HepG2 (cell line): ENCODE results near the gene TMEM80. TPM values are rescaled to one million over a fixed set of nuclear protein-coding genes. Genes with fewer than 3 reads are reported as not detected.
A peak's percentile ranks its signal among the peaks of the same experiment; 100 is the strongest.

Experiments used
- ATAC-seq: fragments of 200-7000 bp; cut with Tn5 transposase; 3 replicates; pipeline ENCODE4 v1.9.1; 2020; ENCODE audit warnings: mild to moderate bottlenecking, moderate library complexity
- BruUV-seq: library from RNA; stranded (reverse); fragments of 400-500 nt; replicated peaks from 2 replicates; lab custom pipeline; 2021; lab: Mats Ljungman, UMichigan
- CTCF ChIA-PET: fragments of 300-600 bp; formaldehyde crosslinking; extraction: SDS; loops from one replicate; lab custom pipeline; 2021; ENCODE audit warnings: low total read pairs, inconsistent platforms, low intra/inter-chr PET ratio; lab: Yijun Ruan, JAX
- POLR2A ChIA-PET: fragments of 350-600 bp; sonication (Branson Sonifier 250); formaldehyde crosslinking; loops from one replicate; lab custom pipeline; 2020; ENCODE audit warnings: antibody characterized with exemption, inconsistent platforms; lab: Yijun Ruan, JAX
- DNase-seq: peaks from one replicate; pipeline ENCODE4 v3.0.0-alpha.2; 2015; ENCODE audit warnings: low spot score
- FAIRE-seq: peaks from 3 replicates; lab custom pipeline; 2011; peaks lifted over from hg19 to GRCh38; lab: Jason Lieb, UNC
- H2AFZ ChIP-seq: one replicate; pipeline ENCODE4 v1.6.1; 2011; ENCODE audit warnings: low read length, inconsistent platforms
- H3K27ac ChIP-seq: fragments of 300-600 bp; 3 replicates; pipeline ENCODE4 v1.8.0; 2011; ENCODE audit warnings: mixed run types, mild to moderate bottlenecking, mixed read lengths, low read length, inconsistent platforms; ENCODE audit not compliant: insufficient read depth; ENCODE audit errors: extremely low read length
- H3K27me3 ChIP-seq, 2 experiments: fragments of 200-600 bp in 1 of 2; 2 replicates in 1 of 2; 3 replicates in 1 of 2; pipeline versions ENCODE4 v1.6.0 to v1.8.0; 2011; ENCODE audit warnings: low read length in 2 of 2, mild to moderate bottlenecking in 2 of 2, moderate library complexity in 2 of 2, inconsistent platforms in 1 of 2; ENCODE audit not compliant: insufficient read depth in 2 of 2, control insufficient read depth in 1 of 2
- H3K36me3 ChIP-seq, 2 experiments: fragments of 200-600 bp in 1 of 2; replicated peaks in 1 of 2; 2 replicates in 1 of 2; 3 replicates in 1 of 2; pipeline versions ENCODE4 v1.5.1 to v1.8.0; 2011; ENCODE audit warnings: low read length in 2 of 2, inconsistent platforms in 1 of 2; ENCODE audit not compliant: insufficient read depth in 2 of 2, control insufficient read depth in 1 of 2
- H3K4me1 ChIP-seq: 2 replicates; pipeline ENCODE4 v1.5.1; 2012; ENCODE audit warnings: low read length, inconsistent platforms; ENCODE audit not compliant: insufficient read depth
- H3K4me2 ChIP-seq: 2 replicates; pipeline ENCODE4 v1.6.0; 2011; ENCODE audit warnings: low read depth, low read length, inconsistent platforms
- H3K4me3 ChIP-seq, 3 experiments: fragments of 200-600 bp in 1 of 3; sonication (generic), shearing (Covaris generic) in 1 of 3; replicated peaks in 1 of 3; 2 replicates each; pipeline ENCODE4 v1.5.1; 2011 to 2016; ENCODE audit warnings: low read length in 3 of 3, inconsistent platforms in 2 of 3, low read depth in 2 of 3, mild to moderate bottlenecking in 2 of 3, control low read depth in 1 of 3, mixed read lengths in 1 of 3; ENCODE audit not compliant: insufficient read depth in 1 of 3
- H3K79me2 ChIP-seq: one replicate; pipeline ENCODE4 v1.6.1; 2011; ENCODE audit warnings: low read length, inconsistent platforms; ENCODE audit not compliant: insufficient read depth
- H3K9ac ChIP-seq: 2 replicates; pipeline ENCODE4 v1.6.0; 2011; ENCODE audit warnings: mild to moderate bottlenecking, low read depth, low read length, inconsistent platforms; ENCODE audit not compliant: insufficient read depth
- H3K9me3 ChIP-seq: 2 replicates; pipeline ENCODE4 v1.5.1; 2012; ENCODE audit warnings: mild to moderate bottlenecking, low read length
- H4K20me1 ChIP-seq: 2 replicates; pipeline ENCODE4 v1.6.0; 2011; ENCODE audit warnings: inconsistent platforms, mild to moderate bottlenecking, low read length, moderate library complexity; ENCODE audit not compliant: insufficient read depth
- AGO1 ChIP-seq: fragments of 200-400 bp; formaldehyde crosslinking; IDR thresholded peaks from 2 replicates; pipeline ENCODE4 v1.6.1; 2017; ENCODE audit warnings: mild to moderate bottlenecking, low read depth, low read length, moderate library complexity; ENCODE audit not compliant: poor library complexity, severe bottlenecking
- ARNTL ChIP-seq: sonication (generic); formaldehyde crosslinking; IDR thresholded peaks from 2 replicates; pipeline ENCODE4 v1.4.0; 2020; ENCODE audit warnings: mild to moderate bottlenecking, missing genetic modification reagents
- BHLHE40 ChIP-seq: IDR thresholded peaks from 2 replicates; pipeline ENCODE4 v1.6.1; 2011; ENCODE audit warnings: low read length, improper control_type of control experiment
- CCDC6 ChIP-seq: sonication (generic); formaldehyde crosslinking; IDR thresholded peaks from 2 replicates; pipeline ENCODE4 v1.8.1; 2022; ENCODE audit warnings: mild to moderate bottlenecking, missing genetic modification reagents, moderate library complexity
- HOXA3 ChIP-seq: sonication (generic); formaldehyde crosslinking; IDR thresholded peaks from 2 replicates; pipeline ENCODE4 v1.5.0; 2020; ENCODE audit warnings: missing genetic modification reagents
- SMAD3 ChIP-seq: sonication (generic); formaldehyde crosslinking; IDR thresholded peaks from 2 replicates; pipeline ENCODE4 v1.4.0; 2020; ENCODE audit warnings: missing genetic modification reagents
- TAF1 ChIP-seq: sonication (generic); formaldehyde crosslinking; IDR thresholded peaks from 2 replicates; pipeline ENCODE4 v1.4.0; 2020; ENCODE audit warnings: missing genetic modification reagents
- TBX2 ChIP-seq: sonication (generic); formaldehyde crosslinking; IDR thresholded peaks from 2 replicates; pipeline ENCODE4 v1.5.0; 2020; ENCODE audit warnings: missing genetic modification reagents, mild to moderate bottlenecking, borderline replicate concordance
- TERF1 ChIP-seq: sonication (generic); formaldehyde crosslinking; IDR thresholded peaks from 2 replicates; pipeline ENCODE4 v1.8.0; 2022; ENCODE audit warnings: mild to moderate bottlenecking, missing genetic modification reagents, moderate library complexity
- TFAP4 ChIP-seq: sonication (generic); IDR thresholded peaks from 2 replicates; pipeline ENCODE4 v1.6.1; 2016; ENCODE audit warnings: low read depth, borderline replicate concordance
- ZBTB39 ChIP-seq: sonication (generic); formaldehyde crosslinking; IDR thresholded peaks from 2 replicates; pipeline ENCODE4 v1.5.0; 2020; ENCODE audit warnings: missing genetic modification reagents
- ZNF205 ChIP-seq: IDR thresholded peaks from 2 replicates; pipeline ENCODE4 v1.6.1; 2018; ENCODE audit warnings: missing biosample characterization, missing genetic modification reagents
- ZNF354B ChIP-seq: sonication (generic); formaldehyde crosslinking; IDR thresholded peaks from 2 replicates; pipeline ENCODE4 v1.8.0; 2022; ENCODE audit warnings: mild to moderate bottlenecking, missing genetic modification reagents
- WGBS: methylation state at CpG from one replicate; pipeline ENCODE4 v1.1.6; 2017; ENCODE audit warnings: low lambda C conversion rate; 5-methylcytosine and 5-hydroxymethylcytosine counted together
- in situ Hi-C: cut with HindIII; loops from 2 replicates; pipeline ENCODE4 v1.10.0; 2017; ENCODE audit warnings: low pct_unique_long_range_greater_than_20kb; ENCODE audit not compliant: extremely low pct_ligation_motif_present
- intact Hi-C: fragments of 100-400 bp; cut with micrococcal nuclease; formaldehyde crosslinking; loops from one replicate; pipeline ENCODE4 v1.10.0; 2022; ENCODE audit not compliant: unreplicated experiment
- polyA plus RNA-seq, 8 experiments: library from polyadenylated mRNA; depleted of rRNA in 3 of 8; stranded (reverse) in 7 of 8; unstranded in 1 of 8; fragments of >200 nt; fragmentation: Illumina TruSeq in 4 of 8; extraction: Trizol in 4 of 8; gene quantifications; 2 replicates each; pipeline versions ENCODE4 v1.2.1 to v1.2.3, GENCODE V29; 2011 to 2016; ENCODE audit warnings: low read depth in 4 of 8, missing spikeins in 1 of 8, mixed read lengths in 1 of 8; ENCODE audit not compliant: insufficient read depth in 1 of 8
- total RNA-seq, 5 experiments: library from RNA; depleted of rRNA; stranded (reverse); fragments of >200 nt; fragmentation: Illumina TruSeq; extraction: Trizol; gene quantifications; 2 replicates each; pipeline ENCODE4 v1.2.3, GENCODE V29; 2016; ENCODE audit warnings: low read depth in 1 of 5
- TF ChIP-seq, protein P1 (sequence below): sonication (generic); formaldehyde crosslinking; IDR thresholded peaks from 2 replicates; pipeline ENCODE4 v1.4.0; 2020; ENCODE audit warnings: mild to moderate bottlenecking, missing genetic modification reagents, borderline replicate concordance

The TMEM80 gene
- total and polyA plus RNA-seq, 2 of the 13 experiments (the other 11 are each of a cell fraction or from before 2014, with no cell fraction given): 5.6 to 17.1 TPM

DNA sequence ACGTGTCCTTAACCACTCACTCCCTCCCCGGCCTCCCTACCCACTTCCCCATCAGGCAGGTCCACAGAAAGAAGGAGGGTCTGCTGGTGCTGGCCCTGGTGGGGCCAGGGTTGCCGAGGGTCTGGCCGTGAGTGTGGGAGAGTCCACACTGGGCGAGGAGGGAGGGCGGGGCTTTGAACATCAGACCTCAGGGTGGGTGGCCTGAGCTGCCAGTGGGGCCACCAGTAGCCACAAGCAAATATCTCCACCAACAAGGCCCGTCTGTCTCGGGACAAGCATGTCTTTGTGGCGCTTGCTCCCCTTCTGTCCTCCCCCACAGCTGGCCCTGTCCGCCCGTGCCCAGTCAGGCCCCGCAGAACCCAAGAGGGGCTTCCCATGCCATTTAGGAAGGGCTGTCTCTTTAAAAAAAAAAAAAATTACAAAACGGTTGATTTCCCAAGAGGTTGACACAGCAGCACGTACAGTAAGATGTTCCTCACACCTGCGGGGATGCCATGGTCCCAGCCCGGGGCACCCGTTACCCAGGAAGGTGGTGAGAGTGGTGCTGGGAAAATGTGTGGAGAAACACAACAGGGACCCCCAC is 34.0 kb downstream of the TMEM80 start:
- Histone ChIP-seq H3K9me3 (no peaks in the 10 kb centered on the region), H2AFZ (no peak overlapping the region), H3K27ac (peak overlapping the region; percentile 62), H3K36me3 (peaks cover 6 to 13% of the 10 kb centered on the region in 2 experiments; a peak in 3 of 5 replicates), H3K4me1 (peaks cover 45% of the 10 kb centered on the region), H4K20me1 (no peaks in the 10 kb centered on the region; the same call in 1 of the 2 replicates), H3K79me2 (no peaks in the 10 kb centered on the region), H3K9ac (peak overlapping the region; percentile 68), H3K4me3 (peak overlapping the region; percentile 37 to 70 (median 43); a peak in 5 of 6 replicates), H3K27me3 (peaks cover 3 to 7% of the 10 kb centered on the region in 2 experiments; a peak in 2 of 5 replicates), H3K4me2 (peak overlapping the region; percentile 81)
- WGBS: under 1% methylated on average over 16 of the region's 17 CpGs
- BruUV-seq: no TSS peak
- POLR2A ChIA-PET: interaction anchor here (0.9 to 12.6 kb wide), 5 partner anchors 15 to 32 kb away, joined by 3 to 203 read pairs (median 6); partner anchors contain the start of genes DEAF1, EPS8L2, TALDO1 and TMEM80
- CTCF ChIA-PET: interaction anchor here (2.3 kb wide), 1 partner anchor 36 kb away, joined by 11 read pairs; no protein-coding TSS in a partner anchor
- DNase-seq (peak; percentile 82), ATAC-seq (peak; percentile 45), FAIRE-seq (no peak)
- intact Hi-C loops: loop anchor here (2.0 kb wide), 2 partner anchors 23 to 33 kb away; partner anchors contain the start of gene EPS8L2
- in situ Hi-C loops: loop anchor here (5.0 kb wide), 1 partner anchor 72 kb away; no protein-coding TSS in a partner anchor
- no peak for TF ChIP-seq ZNF354B (CRISPR knock-in tag)
- no peak for TF ChIP-seq ZBTB39 (CRISPR knock-in tag)
- peak; percentile 95 for TF ChIP-seq AGO1
- 0 out of 2 replicates have a peak, but pooled peaks have one; percentile 25 for TF ChIP-seq SMAD3 (CRISPR knock-in tag)
- peak; percentile 48; the same call in 1 of the 2 replicates for TF ChIP-seq TAF1 (CRISPR knock-in tag)
- peak; percentile 60; the same call in 1 of the 2 replicates for TF ChIP-seq TFAP4
- TF ChIP-seq HOXA3 (CRISPR knock-in tag): peak; percentile 52; the same call in 1 of the 2 replicates
- no peak for TF ChIP-seq ZNF205 (CRISPR knock-in tag)
- no peak for TF ChIP-seq TERF1
- peak; percentile 55; the same call in 1 of the 2 replicates for TF ChIP-seq TBX2 (CRISPR knock-in tag)
- TF ChIP-seq BHLHE40: peak; percentile 52; the same call in 1 of the 2 replicates
- 0 out of 2 replicates have a peak, but pooled peaks have one; percentile 20 for TF ChIP-seq ARNTL (CRISPR knock-in tag)
- TF ChIP-seq CCDC6: peak; percentile 53; the same call in 1 of the 2 replicates
- TF ChIP-seq, protein P1, sequence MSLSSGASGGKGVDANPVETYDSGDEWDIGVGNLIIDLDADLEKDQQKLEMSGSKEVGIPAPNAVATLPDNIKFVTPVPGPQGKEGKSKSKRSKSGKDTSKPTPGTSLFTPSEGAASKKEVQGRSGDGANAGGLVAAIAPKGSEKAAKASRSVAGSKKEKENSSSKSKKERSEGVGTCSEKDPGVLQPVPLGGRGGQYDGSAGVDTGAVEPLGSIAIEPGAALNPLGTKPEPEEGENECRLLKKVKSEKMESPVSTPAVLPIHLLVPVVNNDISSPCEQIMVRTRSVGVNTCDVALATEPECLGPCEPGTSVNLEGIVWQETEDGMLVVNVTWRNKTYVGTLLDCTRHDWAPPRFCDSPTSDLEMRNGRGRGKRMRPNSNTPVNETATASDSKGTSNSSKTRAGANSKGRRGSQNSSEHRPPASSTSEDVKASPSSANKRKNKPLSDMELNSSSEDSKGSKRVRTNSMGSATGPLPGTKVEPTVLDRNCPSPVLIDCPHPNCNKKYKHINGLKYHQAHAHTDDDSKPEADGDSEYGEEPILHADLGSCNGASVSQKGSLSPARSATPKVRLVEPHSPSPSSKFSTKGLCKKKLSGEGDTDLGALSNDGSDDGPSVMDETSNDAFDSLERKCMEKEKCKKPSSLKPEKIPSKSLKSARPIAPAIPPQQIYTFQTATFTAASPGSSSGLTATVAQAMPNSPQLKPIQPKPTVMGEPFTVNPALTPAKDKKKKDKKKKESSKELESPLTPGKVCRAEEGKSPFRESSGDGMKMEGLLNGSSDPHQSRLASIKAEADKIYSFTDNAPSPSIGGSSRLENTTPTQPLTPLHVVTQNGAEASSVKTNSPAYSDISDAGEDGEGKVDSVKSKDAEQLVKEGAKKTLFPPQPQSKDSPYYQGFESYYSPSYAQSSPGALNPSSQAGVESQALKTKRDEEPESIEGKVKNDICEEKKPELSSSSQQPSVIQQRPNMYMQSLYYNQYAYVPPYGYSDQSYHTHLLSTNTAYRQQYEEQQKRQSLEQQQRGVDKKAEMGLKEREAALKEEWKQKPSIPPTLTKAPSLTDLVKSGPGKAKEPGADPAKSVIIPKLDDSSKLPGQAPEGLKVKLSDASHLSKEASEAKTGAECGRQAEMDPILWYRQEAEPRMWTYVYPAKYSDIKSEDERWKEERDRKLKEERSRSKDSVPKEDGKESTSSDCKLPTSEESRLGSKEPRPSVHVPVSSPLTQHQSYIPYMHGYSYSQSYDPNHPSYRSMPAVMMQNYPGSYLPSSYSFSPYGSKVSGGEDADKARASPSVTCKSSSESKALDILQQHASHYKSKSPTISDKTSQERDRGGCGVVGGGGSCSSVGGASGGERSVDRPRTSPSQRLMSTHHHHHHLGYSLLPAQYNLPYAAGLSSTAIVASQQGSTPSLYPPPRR (CRISPR knock-in tag): no peak
